ENCODE results near the gene IGF2BP1.
A peak's percentile ranks its signal among the peaks of the same experiment; 100 is the strongest.
"Not testable (repeated sequence)": the region's sequence is repeated elsewhere in the genome, so short reads cannot be mapped to it uniquely, and the experiment has no call there.

The IGF2BP1 gene

DNA sequence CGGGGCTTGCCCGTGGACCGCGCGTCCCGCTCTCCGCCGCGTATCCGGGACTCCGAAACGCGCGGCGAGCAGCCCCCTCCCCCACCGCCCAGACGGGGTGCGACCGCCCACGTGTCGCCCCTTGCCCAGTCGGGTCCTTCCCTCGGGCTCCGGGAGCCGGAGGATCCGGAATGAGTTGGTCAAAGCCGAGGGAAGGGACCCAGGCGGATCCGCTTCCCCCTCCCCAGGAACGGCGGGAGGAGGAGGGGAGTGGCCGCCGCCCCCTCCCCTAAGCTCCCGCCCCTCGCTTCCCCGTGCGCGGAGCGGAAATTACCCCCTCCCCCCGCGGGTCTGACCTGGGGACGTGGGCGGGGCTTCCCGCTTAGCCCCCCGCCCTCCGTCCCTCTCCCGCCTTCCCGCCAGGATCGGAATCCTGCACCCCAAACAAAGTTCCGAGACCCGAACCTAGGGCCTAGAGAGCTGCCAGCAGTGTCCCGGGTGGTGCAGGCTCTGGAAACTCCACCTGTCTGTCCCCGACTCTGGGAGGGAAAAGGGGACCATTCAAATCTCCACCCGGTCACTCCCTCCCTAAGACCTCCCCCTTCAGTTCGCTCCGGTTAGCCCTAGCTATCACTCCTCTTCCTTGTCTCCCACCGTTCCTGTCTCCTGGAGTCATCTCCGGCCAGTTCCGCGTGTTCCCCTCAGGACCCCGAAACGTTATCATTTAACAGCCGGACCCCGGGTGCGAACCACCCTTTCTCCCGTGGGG is 1.0 kb upstream of the IGF2BP1 start:
- peak; percentile 58 for DNase-seq (ENCODE audit: low spot score)

DNA sequence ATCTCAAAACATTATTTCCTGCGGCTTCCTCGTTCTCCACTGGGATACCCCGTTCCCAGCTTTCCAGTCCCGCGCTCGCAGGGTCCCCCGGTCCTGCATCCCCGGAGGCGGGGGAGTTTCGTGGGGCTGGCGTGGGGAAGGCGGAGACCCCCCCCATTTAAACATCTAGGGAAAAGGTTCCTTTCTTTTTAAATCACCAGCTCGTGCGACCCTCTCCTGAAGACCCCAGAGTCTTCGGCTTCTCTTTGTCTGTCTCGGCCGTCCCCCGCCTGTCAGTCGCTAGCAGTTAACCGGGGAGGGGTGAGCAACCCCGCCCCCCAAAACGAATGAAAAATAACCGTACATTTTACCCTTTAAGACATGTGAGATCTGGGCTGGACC is 473 bp upstream of the IGF2BP1 start:
- DNase-seq (ENCODE audit: low spot score): no peak

DNA sequence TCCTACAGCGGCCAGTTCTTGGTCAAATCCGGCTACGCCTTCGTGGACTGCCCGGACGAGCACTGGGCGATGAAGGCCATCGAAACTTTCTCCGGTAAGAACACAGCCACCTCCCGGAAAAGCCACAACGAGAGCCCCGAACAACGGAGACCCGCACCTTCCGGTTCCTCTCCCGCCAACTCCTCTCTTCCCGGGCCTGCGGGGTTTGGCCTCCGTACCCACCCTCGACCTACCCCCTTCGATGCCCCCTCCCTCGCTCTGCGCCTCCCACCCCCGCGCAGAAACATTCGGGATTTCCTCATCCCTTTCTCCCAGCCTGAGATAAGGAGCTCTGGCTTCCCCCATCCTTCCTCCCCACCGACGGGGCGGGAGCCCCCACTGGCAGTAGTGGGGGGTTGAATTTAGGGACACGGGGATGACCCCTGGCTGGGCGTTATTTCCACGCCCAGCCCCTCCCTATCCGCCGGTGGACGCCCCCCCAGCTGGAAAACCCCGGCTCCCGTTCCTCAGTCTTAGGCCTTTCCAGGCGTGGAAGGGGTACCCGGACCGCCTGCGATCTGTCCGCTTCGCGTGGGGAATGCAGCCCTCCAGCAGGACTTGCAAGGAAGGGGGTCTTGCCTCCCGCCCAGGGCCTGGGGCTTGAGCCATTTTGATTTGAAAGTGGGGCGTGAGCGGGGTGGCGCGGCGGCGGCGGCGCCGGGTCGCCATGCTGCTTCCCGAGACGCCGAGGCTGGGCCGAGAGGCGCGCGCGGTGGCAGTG is 822 bp downstream of the IGF2BP1 start:
- peak; percentile 47 for DNase-seq (ENCODE audit: low spot score)

DNA sequence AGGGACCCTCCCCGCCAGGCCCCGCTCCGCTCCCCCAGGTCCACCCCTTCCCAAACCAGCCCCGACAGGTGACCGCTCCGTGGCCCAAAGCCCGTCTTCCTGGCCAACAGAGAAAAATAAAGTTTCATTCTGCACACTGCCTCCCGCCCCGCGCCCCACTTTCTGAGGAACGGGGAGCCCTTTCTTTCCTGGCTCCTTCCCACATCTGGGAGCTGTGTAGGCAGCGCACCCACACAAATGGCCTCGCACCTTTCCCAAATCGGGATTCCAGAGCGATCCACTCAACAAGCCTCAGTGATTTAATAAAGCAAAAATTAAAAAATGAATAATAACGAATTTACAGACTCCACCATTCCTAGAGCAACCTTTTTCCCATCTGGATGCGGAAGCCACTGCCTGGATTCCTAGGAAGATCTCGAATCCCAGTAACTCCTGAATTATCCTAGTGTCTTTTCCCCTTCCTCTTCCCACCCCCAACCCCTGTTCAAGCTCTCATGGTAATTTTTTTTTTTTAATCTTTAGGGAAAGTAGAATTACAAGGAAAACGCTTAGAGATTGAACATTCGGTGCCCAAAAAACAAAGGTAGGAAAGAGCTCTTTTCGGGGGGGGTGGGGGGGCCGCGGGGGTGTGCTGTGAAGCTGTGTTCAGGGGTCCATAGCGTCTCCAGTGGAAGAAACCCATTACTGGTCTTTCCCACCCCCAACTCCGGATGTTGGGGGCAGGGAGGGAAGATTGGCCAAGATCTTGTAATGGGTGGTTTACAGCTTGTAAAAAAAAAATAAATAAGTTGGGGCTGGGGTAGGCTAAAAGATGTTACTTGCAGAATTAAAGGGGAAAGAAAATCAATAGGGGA is 1.6 kb downstream of the IGF2BP1 start:
- no peak for DNase-seq (ENCODE audit: low spot score)

DNA sequence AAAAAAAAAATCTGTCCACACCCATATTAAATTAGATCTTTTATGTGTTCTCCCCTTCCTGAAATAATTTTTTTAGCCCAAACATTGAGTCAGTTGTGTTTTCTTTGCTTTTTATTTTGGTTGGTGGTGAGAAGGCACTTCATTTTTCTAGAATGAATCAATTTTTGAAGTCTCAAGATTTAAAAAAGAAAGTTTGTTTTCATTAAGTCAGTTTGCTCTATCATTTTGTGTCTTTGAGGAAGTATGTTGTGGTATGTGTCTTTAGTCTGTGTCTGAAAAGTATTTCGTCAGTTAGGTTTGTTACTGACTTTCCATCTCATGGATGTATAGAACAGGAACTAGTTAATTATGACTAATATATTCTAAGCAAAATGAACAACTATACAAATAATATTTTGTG is 3.8 kb downstream of the IGF2BP1 start:
- DNase-seq (ENCODE audit: low spot score): peak; percentile 69

DNA sequence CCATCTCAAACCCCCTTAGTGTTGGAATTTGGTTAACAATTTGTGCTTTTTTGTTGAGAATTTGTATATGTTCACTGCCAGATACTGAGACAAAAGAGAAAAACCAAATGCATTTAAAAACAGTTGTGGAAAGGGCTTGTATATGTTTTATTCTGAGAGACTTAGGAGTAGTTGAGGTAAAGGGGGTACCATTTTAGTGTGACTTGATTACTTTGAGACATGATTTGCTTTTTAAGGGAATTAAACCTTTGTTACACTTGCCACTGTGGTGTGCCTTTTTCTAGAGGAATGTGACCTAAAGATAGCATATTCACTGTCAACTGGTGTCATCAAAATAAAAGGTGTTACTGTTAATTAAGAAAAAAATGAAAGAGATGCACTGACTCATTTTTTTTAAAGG is 4.5 kb downstream of the IGF2BP1 start:
- no peak for DNase-seq (ENCODE audit: low spot score)

DNA sequence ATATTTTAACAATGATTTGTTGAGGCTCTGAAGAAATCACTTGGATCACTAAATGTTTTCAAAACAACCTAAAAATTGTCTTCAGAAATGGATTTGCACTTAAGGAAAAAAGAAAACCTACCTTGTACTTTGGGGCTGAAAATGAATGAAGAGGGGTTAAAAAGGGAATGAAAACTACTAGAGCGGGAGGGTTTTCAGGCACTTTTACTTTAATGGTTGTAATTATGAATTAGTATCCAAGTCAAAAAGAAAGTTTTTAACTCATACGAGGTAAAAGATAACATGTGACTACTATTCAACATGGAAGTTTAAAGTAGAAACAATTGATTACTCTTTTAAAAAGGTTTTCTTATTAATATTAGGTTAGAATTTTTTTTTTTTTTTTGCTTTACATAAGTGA is 5.1 kb downstream of the IGF2BP1 start:
- no peak for DNase-seq (ENCODE audit: low spot score)

DNA sequence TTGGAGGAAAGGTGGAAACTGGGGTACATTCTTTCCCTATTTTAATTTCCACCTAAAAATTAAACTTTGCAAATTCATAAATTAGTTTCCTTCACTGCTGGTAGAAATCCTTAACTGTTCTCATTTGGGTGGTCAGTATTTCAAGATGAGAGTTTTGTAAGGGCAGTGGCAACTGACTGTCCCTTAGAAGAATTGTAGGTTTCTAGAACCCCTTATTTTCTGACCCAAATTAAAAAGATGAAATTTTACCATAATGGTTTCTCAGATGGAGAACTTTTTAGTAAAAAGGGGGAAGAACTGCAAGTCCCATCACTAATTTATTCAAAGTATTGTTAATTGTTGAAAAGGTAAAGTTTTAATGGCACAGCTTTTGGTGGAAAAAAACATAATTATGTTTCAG is 5.6 kb downstream of the IGF2BP1 start:
- DNase-seq (ENCODE audit: low spot score): no peak

DNA sequence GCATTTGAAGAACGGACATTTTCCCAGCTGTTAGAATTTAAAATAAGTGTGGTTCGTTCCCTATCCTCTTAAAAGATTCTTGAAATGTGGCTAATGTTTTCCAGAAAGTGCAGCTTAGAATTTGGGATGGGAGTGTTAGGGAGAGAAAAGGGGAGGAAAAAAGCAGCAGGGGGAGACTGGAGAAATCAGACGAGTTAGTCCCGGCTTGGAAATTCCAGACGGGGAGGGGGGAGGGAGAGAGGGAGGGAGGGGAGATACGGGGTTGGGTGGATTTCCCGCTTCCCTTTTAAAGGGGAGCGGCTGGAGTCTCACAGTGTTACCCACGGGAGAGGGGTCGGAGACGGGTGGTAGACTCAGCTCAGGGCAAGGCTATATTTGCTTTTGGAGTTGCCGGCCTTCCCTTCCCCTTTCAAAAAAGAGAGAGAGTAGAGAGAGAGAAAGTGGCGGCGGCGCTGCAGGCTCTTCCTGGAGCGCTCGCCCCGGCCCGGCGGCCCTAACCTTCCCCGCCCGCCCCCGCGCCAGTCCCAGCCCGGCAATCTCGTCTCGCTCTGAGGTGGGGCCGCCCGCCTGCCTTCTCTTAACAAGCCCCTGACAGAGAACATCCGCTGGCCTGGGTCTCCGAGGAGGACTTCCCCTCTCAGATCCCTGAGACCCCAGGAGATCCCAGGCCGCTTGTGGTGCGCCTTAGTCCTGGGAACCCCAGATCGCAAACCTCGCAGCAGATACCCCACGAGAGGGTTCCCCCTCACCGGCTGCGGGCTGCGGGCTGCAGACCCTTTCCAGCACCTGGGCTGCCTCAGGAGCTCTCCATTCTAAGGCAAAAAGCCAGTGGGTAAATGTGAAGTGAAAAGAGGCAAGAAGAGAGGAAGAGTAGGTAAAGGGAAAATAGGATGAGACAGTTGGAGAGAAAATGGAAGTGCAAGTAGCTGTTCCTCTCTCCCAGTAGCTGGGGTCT is 6.6 kb downstream of the IGF2BP1 start:
- peak; percentile 67 for DNase-seq (ENCODE audit: low spot score)

DNA sequence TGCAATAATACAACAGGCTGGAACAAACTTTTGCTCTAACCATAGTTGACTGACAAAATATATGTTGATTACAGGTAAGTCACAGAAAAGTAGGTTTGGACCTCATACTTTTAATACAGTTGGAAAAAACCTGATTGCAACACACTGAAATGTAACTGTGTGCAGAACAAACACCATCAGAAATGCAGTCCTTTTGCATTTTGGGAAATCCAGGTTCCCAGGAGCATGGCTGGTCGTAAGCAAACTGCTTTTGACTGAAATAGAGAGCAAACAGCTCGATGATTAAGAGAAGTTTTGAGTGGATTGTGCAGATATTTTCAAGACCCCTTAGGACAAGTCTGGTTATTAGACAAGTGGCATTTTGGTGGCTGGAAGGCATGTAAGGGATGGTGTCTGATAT is 8.0 kb downstream of the IGF2BP1 start:
- no peak for DNase-seq (ENCODE audit: low spot score)

DNA sequence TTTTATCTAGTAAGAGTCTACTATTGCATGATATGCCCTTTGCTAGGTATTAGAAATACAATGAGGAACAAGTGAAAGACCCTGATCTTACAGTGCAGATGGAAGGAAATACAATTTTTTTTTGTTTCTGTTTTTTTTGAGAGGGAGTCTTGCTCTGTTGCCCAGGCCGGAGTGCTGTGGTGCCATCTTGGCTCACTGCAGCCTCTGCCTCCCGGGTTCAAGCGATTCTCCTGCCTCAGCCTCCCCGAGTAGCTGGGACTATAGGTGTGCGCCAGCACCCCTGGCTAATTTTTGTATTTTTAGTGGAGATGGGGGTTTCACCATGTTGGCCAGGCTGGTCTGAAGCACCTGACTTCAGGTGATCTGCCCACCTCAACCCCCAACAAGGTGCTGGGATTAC is 11.7 kb downstream of the IGF2BP1 start:
- DNase-seq (ENCODE audit: low spot score): not testable (repeated sequence)

DNA sequence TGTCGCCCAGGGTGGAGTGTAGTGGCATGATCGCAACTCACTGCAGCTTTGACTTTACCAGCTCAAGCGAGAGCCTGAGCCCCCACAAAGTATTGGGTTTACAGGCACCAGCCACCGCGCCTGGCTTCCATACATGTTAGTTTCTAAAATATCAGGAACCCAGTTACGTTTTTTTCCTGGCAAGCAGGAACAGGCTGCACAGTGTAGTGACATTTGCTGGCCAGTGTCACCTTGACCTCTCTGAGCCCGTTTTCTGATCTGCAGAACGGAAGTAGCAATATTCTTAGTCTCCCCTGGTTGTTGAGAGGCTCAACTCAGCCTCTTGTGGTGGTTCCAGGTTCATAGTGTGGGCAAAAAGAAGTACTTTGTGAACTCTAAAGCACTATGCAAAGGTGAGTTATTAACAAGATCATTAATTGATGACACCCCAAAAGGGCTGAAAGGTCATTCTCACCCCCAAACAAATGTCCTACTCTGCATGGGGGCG is 15.6 kb downstream of the IGF2BP1 start:
- DNase-seq (ENCODE audit: low spot score): no peak

DNA sequence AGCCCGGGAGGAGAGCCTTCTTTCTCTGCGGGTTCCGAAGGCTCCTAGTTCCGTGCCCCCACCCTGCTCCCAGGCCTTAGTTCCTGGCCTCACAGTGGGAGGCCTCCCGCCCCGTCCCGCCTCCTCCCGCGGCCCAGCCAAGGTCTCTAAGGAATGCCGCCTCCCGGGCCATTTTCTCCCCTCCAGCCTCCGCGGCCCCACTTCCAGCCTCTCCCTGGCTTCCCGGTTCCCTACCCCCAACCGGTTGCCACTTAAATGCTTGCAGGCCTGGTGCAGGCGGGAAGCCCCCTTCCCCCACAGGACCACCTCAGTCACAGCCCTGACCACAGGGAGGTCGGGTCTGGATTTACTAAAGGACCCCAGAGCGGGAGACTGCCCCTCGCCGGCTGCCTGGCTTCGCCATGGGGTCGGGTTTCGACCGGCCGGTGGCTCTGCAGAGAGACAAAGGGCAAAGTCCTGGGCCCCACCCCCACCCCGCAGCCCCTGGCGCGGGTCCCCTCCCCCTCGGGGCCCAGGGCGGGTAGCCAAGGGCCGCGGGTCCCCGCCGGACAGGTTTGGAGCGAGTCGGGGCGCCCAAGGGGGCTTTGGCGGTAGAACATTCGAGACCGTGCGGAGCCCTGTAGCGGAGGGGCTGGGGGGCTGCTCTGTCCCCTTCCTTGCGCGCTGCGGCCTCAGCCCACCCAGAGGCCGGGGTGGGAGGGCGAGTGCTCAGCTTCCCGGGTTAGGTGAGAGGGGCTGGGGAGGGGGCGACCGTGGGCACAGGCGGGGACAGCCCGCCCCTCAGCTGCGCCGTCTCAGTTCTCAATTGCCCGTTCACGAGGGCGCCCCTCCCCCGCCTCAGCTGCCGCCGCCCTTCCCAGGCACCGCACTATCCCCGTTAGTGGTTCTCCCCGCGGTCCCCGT is 16.4 kb downstream of the IGF2BP1 start:
- DNase-seq (ENCODE audit: low spot score): no peak

DNA sequence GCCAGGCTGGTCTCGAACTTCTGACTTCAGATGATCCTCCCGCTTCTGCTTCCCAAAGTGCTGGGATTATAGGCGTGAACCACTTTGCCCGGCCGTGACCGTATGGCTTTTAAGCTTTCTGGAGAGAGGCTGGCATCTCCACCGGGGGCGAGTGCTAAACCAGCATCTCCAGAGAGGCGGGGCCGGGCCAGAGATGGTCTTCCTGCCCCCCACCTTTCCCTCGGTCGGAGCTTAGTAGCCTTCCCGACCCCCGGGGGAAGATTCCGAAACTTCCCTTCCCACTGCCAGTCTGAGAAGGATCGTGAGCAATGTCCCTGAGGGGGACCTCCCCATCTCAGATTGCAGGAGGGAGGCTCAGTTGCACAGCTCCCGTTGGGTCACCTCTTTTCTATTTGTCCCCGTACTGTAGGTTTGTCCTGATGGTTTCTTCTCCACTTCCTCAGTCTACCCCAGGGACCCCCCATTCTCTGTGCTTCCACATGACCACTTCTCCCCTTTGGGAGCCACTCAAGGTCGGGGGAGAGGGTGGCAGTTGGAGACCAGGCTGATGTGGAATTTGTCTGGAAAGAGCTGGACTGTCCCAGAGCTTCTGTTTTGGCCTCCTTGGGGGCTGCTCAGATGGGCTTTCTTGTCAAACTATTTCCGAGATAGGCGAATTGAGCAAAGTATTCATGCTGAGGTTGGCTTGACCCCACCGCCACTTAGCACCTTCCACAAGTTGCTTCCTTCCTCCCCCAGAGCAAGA is 18.2 kb downstream of the IGF2BP1 start:
- no peak for DNase-seq (ENCODE audit: low spot score)

DNA sequence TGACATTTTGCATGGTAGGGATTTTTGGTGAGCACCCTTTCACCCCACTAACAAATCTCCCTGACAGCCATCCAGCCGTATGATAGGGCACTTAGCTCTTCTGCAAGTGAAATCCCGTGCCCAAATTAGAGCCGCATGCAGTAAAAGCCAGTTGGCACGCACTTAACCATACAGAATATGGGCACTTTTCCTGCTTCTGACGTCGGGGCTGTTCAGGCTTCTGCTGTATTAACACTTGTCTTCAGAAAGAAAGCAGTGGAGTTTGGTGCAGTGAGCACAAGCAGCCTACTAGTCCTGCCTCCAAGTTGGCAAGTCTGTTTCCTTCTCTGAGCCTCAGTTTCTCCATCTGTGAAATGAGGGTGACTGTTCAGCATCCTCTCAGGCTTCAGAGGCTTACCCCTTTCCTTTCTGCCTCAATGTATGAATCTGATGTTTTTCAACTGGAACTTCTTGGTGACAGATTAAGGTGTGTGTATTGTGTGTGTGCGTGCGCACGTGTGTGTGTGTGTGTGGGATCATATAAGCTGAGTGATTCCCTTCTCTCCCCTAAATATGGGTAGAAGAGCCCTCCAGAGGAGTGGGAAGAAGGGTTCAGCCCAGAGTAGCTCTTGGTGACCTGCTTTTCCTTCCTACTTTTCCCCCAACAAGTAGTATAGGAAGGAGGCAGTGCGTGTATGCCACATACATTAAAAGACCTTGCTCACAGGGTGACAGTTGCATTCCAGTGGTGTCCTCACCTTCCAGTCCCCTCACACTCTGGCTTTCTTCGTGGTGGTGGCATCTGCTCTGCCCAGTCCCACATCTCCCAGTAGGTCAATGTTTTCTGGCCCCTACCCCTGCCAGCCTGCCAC is 19.0 kb downstream of the IGF2BP1 start:
- no peak for DNase-seq (ENCODE audit: low spot score)

DNA sequence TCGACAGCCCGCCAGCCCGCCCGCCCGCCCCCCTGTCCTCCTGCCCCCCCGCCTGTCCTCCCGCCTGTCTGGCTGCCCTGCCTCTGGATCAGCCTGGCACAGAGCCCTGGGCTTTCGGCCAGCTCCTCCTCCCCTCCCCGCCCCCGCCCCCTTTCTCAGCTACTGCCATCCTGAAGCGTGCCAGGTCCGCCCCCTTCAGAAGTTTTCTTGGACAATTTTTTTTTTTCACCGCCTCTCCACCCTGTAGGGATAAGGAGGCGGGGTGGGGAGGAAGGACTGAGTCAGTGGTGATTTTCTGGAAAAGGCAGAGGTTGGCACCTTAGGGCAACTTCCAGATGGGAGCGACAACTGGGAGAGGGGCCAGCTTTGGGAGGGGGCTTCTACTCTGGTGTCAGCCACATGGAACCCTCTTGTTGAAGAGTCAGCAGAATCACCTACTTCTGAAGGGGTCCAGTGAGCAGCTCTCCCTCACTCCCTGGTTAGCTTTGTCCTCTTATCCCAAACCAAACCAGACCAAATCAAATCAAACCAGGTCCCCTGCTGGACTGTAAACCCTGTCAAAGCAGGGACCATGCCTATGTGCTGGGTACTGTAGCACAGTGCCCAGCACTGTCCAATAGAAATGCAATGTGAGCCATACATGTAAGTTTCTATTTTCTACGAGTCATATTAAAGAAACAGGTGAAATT is 19.7 kb downstream of the IGF2BP1 start:
- peak; percentile 92 for DNase-seq (ENCODE audit: low spot score)

DNA sequence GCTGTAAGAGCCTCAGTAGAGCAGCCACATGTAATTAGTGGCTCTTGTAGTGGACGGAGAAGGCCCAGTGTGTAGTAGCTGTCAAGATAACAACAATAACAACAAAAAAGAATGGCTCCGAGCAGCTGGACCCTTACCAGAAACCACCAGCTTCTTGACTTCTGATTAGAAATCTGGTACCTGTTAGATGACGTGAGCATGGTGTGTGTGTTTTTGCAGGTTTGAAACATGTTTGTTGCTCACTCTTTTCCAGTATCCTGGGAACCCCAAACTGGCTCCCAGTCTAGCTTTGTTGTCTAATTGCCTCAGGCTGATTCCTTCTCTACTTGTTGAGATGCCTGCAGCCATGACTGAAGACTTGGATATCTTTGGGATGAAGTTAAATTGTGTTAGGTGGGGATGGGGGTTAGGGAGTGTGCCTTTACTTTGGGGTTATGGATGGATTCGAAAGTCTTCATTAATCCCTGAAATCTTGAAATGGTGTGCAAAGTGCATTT is 21.0 kb downstream of the IGF2BP1 start:
- DNase-seq (ENCODE audit: low spot score): no peak

DNA sequence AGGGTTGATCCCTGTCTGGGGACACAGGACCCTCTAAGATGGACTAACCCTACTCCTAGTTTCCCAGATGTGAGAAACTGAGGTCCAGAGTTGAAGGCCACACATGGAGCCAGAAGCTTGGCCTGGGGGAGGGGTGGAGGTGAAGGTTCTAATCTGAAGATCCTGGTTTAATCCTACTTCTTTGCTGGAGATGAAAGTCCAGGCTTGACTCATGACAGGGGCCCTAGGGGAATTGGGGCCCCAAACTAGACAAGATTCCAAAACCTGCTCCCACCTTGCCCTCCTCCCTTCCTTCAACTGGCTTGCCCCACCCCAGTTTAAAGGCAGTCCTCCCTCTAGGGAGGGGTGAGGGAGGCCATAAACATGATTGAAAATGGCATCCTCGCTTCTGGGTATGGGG is 21.6 kb downstream of the IGF2BP1 start:
- no peak for DNase-seq (ENCODE audit: low spot score)

Measured in hepatic stellate cell (primary cell).